CD1c-positive myeloid dendritic cell (primary cell): ENCODE data around the gene ULBP1.
"Not testable (repeated sequence)": the region's sequence is repeated elsewhere in the genome, so short reads cannot be mapped to it uniquely, and the experiment has no call there.

Experiments used
- DNase-seq: peaks from one replicate; pipeline ENCODE4 v3.0.0-alpha.2; 2016; ENCODE audit errors: extremely low spot score

ULBP1 gene

GRCh38 chr6:149933461-149933860 is 30.3 kb upstream of the ULBP1 start:
- no peak for DNase-seq

DNA sequence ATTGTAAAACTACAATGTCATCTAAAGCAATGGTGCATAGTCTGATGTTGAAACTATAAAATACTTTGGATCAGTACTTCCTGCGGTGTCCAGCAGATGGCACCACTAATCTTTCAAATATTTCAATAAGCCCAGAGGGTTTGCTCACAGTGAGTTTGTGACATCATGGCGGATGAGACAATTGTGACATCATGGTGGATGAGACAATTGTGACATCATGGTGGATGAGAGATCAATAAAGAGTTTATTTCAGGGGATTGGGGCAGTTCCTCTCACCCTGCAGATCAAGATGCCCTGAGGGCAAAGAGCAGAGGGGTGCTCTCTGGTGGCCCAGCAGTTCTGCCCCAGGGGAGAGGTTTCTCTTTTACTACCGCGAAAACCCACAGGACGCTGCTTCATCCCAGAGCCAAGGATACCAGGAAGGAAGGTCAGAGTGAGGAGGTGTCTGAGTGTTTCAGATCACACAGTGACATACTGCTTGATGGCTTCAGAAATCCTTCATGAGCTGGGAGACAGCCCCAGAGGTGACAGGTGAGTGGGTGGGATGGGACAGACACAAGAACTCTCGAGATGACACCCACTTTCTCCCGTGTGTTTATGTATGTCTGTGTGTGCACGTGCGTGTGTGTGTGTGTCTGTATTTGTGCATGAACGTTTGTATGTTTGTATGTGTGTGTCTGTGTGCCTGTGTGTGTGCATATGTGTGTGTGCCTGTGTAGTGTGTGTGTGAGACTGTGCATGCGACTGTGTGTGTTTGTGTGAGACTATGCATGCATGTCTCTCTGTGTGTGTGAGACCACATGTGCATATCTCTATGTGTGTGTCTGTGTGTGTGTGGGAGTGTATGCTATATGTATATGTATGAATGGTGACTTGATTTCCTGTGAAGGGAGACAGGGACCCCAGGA is 29.2 kb upstream of the ULBP1 start:
- DNase-seq: peak; percentile 85

GRCh38 chr6:149935246-149935645 is 28.5 kb upstream of the ULBP1 start:
- DNase-seq: no peak

- DNase-seq: no peak
These were observed 28.1 kb upstream of the ULBP1 start for GRCh38 chr6:149935668-149936067.

DNA sequence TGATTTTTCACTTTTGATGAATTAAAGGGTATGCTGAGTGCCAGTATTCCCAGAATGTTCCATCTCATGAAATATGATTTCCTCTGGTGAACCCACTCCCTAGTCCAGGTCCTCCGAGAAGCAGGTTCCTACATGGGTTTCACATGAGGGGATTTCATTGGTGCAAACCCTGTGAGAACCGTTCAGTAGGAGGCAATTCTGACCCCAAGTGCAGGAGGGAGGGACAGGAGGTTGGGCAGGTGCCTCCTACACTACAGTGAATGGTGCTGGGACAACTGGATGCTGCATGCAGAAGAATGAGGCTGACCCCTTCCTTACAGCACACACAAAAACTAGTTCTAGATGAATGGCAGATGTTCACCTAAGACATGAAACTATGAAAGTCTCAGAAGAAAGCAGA is 27.0 kb upstream of the ULBP1 start:
- DNase-seq: no peak

DNA sequence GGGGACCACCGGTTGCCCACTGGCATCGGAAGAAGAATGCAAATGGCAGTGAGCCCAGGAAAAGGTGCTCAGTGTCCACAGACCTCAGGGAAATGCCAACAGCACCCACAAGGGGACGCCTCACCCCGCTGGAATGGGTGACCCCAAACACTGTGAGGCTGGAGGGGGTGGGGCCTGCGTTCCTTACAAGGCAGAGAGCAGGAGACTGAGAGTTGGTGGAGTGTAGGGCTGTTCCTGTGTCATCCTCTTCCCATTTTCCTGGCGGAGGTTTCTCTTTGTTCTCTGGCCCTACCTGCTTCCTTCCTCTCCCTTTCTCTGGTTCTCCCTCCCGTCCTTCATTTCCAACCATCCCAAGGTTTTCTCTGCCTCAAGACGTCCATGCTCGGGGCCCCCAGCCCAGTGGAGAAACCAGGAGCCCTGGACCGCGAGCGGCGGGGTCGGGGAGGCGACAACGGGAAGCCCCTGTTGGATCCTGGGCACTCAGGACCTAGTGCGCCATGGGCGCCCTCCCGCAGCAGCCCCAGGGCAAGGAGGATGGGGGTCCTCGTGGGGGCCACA is 25.7 kb upstream of the ULBP1 start:
- not testable (repeated sequence) for DNase-seq

DNA sequence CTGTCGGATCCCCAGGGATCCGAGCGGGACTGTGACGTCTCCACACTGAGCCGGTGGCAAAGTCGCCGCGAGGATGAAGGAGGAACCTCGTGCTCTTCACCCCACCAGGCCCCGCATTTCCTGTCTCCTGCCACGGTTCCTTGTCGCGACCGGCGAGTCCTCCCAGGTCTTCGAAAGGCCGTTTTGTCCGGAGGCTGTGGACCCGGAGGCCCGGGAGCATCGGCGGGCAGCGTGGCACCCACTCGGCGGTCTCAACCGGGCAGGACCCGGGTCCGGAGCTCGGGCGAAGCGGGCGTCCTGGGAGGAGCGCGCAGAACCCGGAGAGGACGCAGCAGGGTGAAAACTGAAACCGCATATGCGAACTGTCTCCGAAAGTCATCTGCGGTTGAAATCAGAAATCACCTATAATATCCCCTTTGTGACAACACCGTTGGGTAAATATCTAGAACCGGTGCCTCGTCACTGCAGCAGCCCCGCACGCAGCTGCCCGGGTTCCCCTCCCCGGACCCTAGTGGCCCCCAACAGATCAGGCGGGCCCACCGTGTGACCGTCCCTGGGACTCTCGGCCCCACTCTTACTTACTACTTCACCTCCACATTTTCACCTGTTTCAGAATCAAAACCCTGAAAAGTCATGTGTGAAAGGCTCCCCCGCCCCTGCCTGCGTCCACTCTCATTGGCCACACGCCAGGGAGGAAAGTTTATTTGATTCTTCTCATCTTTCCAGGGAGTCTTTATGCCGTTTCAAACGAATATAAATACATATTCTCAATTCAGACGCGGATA is 25.0 kb upstream of the ULBP1 start:
- no peak for DNase-seq

- DNase-seq: peak; percentile 16
These were observed 24.4 kb upstream of the ULBP1 start for GRCh38 chr6:149939356-149939648.

GRCh38 chr6:149939909-149940671 is 23.7 kb upstream of the ULBP1 start:
- DNase-seq: no peak

DNA sequence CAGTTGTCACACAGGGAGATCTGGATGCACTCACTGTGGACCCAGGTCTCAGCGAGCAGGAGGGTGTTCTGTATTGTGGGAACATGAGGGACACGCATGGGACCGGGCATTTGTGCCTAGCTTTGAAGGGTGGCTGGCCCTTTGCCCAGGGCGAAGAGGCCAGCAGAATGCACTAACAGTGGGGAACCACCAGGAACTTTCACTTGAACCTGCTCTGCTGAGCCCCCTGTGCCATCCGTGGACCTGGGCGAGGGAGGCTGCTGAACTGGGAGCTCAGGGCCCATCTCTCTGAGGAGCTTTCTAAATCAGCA is 23.1 kb upstream of the ULBP1 start:
- no peak for DNase-seq

DNA sequence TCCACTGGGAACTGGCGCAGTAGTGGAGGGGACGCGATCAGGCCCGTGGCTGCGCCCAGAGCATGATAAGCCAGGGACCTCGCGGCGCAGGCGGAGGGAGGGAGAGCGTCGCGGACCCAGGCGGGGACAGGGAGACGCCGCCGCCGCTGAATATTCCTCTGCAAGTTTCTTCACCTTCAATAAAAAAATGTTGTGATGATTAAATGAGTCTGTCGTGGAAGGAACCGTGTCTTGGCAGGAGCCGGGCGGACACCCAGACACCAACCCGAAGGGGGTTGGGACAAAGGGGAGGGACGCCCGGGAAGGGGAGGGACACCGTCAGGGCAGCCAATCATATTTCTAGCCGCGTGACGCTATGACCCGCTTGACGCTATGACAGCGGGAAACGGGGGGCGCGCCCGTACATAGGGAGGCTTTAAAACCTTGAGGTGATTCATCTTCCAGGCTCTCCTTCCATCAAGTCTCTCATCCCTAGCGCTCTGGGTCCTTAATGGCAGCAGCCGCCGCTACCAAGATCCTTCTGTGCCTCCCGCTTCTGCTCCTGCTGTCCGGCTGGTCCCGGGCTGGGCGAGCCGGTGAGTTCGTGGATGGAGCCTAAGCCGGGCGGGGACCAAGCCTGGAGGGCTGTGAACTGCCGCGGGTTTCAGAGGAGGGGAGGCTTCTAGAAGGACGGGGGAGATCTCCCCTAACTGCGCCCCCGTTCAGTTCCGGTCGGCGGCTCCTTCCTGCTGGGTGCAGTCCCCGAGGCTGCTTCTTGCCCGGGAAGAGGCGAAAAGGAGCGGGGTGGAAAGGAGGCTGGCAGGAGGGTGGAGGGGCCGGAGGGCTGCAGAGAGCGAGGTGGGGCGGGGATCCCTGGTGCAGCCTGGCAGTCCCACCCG is 21.9 kb upstream of the ULBP1 start, which contains the start of gene ULBP2:
Gene ULBP2 (plus strand): TSS at position 432 of the 878 bp plus-strand sequence. CDS start 59 bp downstream, at position 491.
- peak; percentile 92 for DNase-seq

DNA sequence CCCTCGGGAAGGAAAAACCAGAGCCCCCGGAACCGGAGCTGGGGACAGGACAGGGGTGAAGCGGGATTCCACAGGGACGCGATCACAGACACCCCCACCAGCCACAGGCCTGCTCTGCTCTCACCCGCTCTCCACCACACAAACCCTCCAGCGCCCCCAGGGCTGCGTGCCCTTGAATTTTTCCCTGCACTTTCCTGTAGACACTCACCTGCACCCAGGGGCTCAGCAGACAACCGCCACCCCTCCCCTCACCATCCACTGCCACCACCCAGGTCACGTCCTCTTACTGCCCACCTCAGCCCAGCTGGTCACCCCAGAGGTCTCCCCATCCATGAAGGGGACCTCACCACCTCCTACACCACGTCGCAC is 21.3 kb upstream of the ULBP1 start:
- DNase-seq: no peak

GRCh38 chr6:149943321-149943720 is 20.4 kb upstream of the ULBP1 start:
- not testable (repeated sequence) for DNase-seq

GRCh38 chr6:149945276-149945675 is 18.5 kb upstream of the ULBP1 start:
- DNase-seq: not testable (repeated sequence)

DNA sequence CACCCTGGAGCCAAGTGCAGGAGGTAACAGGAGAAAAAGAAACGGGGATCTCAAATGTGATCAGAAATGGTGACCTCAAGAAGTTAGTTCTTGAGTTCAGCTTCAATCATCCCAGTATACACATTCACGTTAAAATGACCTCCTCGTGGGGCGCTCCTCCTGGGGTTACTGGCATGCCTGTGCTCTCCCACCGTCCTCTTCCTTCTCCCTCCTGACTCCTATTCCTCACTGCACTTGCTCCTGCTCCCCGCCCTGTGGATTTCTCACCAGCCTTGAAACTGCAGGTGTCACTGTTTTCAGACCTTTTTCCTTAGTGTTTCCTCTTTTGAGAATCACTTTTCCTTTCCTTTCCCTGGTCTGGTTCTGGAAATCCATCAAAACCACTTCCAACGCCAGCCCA is 17.1 kb upstream of the ULBP1 start:
- DNase-seq: not testable (repeated sequence)

- DNase-seq: not testable (repeated sequence)
These were observed 16.2 kb upstream of the ULBP1 start for GRCh38 chr6:149947533-149947932.

DNA sequence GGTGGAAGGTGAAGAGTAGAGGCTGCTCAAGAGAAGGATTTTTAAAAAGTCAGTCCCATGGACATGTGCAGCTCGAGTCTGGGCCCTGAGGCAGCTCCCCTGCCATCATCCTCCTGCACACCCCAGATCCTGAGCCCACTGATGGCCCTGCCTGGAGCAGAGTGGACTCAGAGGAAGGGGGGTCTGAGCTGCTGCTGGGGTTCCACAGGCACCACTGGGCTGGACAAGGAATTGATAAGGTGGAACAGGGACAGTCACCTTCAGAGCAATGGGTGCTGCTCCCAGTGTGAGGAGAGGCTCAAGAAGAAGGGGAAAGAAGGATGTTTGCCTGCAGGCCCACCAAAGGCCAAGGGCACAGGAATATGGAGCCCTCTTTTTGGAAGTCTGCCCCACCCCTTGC is 15.7 kb upstream of the ULBP1 start:
- DNase-seq: no peak

GRCh38 chr6:149948616-149949015 is 15.1 kb upstream of the ULBP1 start:
- DNase-seq: no peak

DNA sequence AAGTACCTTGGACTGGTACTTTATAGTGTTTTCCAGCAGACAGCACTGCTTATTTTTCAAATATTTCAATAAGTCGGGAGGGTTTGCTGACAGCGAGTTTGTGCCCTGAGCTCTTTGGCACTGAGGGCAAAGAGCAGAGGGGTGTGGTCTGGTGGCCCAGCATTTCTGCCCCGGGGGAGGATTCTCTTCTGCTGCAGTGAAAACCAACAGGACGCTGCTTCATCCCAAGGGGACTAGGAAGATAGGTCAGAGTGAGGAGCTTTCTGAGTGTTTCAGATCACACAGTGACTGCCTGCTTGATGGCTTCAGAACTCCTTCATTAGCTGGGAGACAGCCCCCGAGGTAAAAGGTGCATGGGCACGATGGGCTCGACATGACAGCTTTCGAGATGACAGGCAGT is 13.3 kb upstream of the ULBP1 start:
- DNase-seq: no peak

- no peak for DNase-seq
These were observed 12.6 kb upstream of the ULBP1 start for GRCh38 chr6:149951096-149951495.

- DNase-seq: no peak
These were observed 12.1 kb upstream of the ULBP1 start for GRCh38 chr6:149951626-149952025.
